ENCODE data around the gene NAV3. TPM values are rescaled to one million over a fixed set of nuclear protein-coding genes. Genes with fewer than 3 reads are reported as not detected.

The NAV3 gene
- total RNA-seq, 1 donor from 2014 or later, result 3.3 TPM

DNA sequence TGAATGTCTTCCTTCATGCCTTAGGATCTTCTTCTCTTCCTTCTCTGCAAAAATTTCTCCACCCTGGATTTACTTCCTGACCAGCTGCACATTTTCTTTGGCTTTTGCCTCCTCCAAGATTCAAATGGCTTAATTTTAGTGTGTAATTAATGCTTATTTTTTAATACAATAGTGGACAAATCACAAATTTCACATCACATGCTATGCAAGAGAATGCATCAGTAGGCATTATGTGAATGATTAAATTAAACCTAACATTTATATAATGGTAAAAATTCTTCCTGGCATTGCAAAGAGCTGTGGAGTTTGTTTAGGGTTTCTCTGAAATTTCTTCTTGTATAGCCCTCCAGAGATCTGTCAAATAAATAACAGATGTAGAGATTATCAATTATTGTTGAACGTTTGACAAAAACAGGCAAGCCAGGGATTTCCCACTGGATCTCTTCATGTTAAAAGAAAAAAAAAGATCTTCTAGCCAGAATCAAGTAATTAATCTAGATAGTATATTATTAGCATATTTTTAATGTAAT lies 84.4 kb downstream of the NAV3 start:
- intact Hi-C loops (cut with DNase I), result no loop called here
- DNase-seq (no peak), ATAC-seq (ENCODE audit: poor library complexity) (no peak)

DNA sequence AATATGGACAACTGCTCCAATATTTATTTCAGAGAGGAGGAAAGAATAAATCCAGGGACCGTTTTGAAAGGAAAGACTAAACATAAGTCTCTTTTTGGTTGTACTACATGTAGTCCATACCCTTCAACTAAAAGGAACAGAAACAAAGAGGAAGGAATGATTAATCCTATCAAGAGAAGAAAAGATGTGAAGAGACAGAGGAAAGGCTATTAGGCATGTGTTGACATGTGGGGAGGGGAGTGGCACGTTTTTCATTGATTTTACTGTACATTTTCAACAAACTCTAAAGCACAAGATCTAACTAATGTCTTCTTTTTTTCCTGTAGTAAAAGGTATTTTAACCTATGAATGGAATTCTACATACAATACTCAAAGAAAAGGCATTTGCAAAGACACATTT lies 85.6 kb downstream of the NAV3 start:
- no peak for ATAC-seq (ENCODE audit: poor library complexity)
- intact Hi-C loops (cut with DNase I), result no loop called here
- no peak for DNase-seq

DNA sequence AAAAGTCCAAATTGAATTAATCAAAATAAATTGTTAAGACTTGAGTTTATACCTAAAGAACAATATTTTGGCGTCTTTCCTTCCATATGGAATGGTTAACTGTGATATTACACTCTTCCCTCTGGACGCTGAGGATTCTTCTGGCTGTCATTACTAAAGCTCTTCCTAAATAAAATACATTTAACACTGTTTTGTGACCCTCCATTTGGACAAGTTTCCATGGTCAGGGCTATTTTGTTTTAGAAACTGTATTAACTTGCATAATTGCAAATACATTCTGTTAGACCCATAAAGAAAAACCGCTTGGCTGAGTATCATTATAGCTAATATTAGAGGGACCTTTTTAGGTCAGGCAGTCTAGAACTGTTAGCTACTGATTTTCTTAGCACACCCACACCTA lies 87.4 kb downstream of the NAV3 start:
- intact Hi-C loops (cut with DNase I), result no loop called here
- DNase-seq, result no peak
- no peak for ATAC-seq (ENCODE audit: poor library complexity)

DNA sequence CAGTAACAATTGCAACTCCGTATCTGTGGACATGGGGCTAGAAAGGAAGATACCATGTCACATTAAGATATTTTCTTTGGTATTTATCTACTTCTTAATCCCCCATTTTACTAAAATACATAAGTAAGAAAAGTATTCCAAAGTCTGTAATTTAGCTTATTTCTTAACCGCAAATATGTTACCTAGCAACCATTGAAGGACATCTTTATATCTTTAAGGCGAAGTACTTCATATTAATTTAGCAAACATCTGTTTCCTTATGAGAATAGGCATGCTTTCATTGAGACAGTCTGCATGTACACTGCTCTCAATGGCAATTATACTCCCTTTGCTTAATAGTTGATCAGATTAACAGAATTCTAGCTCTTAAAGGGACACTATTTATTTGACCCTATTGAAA lies 88.8 kb downstream of the NAV3 start:
- intact Hi-C loops (cut with DNase I), result no loop called here
- ATAC-seq (ENCODE audit: poor library complexity) (no peak), DNase-seq (no peak)

DNA sequence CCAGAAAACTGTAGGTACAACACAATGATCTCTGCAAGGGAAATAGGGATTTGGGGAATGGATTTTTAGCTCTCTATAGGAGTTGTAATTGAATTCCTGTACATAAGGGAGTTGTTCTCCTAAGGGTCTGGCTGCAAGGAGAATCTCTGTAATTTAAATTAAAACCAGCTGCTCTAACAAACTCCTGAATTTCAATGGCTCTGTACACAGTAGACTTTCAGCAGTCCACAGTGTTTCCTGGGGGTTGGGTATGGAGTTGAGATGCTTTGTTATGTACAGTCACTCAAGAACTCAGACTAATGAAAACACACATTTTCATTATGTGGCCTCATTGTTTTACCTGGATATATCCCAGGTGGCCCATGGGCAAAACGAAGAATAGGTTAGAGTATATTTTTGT lies 93.2 kb downstream of the NAV3 start:
- intact Hi-C loops (cut with DNase I), result no loop called here
- DNase-seq, result no peak
- no peak for ATAC-seq (ENCODE audit: poor library complexity)

DNA sequence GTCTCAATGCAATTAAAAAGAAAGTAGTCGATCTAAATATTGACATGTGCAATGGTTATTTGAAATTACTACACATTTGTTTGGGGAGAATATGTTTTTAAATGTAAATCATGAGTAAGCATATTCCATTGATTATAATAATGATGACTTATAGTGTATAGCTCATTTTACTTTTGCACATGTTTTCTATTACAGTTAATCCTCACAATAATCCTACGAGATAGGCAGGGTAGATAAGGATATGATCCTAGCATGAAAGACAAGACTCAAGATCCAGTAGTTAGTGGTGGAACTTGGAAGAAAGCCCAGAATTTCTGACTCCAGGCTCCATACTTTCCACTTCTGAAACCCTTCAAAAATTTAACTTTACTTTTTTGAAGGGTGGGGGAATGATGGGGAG lies 94.0 kb downstream of the NAV3 start:
- no peak for DNase-seq
- ATAC-seq (ENCODE audit: poor library complexity), result no peak
- intact Hi-C loops (cut with DNase I), result loop anchor here (5.0 kb wide), 1 partner anchor 202 kb away; no protein-coding TSS in a partner anchor

DNA sequence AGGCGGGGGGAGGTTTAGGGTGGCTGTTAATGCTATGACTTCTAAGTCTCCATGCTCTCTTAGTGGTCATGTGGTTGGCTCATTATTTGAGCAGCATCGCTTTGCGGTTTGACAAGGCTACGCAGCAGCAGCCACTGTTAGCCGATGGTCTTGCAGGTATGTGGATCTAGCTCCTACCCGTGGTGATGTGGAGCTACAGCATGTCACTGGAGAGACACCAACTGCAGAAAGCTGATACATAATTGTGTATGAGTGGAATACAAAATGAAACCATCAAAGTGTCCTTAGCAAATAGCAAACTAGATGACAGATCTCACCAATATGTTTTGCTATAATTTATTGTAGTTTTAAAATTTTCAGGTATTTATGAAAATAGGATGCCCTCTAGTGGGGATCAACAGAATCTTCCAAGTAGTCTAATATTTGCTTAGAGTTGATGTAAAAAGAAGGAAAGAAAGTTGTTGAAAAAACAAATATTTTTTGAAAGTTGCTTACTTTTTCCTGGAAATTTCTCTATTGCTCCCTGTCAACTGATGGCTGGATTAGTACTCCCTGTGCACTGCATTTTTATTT lies 94.9 kb downstream of the NAV3 start:
- DNase-seq, result peak; percentile 66
- intact Hi-C loops (cut with DNase I), result loop anchor here (5.0 kb wide), 1 partner anchor 203 kb away; no protein-coding TSS in a partner anchor
- ATAC-seq (ENCODE audit: poor library complexity), result peak; percentile 97

DNA sequence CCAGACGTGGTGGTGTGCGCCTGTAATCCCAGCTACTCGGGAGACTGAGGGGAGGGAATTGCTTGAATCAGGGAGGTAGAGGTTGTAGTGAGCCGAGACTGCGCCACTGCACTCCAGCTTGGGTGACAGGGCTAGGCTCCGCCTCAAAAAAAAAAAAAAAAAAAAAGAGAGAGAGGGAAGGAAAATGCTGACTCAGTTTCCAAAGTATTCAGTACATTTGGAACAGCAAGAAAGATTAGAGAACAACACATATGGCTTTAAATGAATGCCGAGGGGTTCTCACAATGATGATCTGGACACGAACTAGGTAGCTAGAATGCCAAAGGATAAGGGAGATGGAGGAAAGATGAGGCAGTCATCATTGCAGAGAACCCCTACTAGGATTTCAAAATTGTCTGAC lies 97.4 kb downstream of the NAV3 start:
- DNase-seq (no peak), ATAC-seq (ENCODE audit: poor library complexity) (no peak)
- intact Hi-C loops (cut with DNase I), result loop anchor here (5.0 kb wide), 1 partner anchor 206 kb away; no protein-coding TSS in a partner anchor

DNA sequence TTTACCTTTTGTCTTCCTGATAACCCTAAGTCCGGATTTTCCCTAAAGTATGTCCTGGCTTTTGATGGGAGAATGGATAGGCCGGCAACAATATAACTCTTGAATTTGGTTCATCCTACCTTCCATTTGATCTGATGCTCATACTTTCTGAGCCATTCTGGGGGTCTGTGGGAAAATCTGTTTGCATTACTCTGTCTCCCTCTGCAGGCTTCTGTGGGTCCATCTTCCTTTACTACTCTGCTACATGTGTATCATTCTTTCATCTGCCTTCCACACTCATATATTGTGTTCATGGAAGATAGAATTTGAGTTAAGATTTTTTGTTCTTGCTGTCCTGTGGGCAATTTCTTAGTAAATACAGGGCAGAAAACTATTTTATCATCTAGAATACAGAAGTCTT lies 101.5 kb downstream of the NAV3 start:
- ATAC-seq (ENCODE audit: poor library complexity) (no peak), DNase-seq (no peak)
- intact Hi-C loops (cut with DNase I), result no loop called here

DNA sequence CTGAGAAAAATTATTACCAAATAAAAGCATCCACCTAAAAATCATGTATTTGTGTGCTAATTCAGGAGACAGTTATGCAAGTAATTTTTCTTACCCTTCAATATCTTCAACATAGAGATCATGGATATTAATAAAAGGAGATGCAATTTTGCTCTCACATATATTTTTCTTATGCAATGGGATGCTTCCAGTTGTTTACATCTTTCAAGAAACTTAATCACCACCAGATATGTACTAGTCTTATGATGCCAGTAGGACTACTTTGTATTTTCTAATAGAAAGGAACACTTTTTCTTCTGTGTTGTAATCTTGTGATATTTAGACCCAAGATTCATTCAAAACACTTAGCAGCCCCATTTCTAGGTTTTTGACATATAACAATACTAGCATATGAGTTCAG lies 107.6 kb downstream of the NAV3 start:
- intact Hi-C loops (cut with DNase I), result no loop called here
- DNase-seq (no peak), ATAC-seq (ENCODE audit: poor library complexity) (no peak)

DNA sequence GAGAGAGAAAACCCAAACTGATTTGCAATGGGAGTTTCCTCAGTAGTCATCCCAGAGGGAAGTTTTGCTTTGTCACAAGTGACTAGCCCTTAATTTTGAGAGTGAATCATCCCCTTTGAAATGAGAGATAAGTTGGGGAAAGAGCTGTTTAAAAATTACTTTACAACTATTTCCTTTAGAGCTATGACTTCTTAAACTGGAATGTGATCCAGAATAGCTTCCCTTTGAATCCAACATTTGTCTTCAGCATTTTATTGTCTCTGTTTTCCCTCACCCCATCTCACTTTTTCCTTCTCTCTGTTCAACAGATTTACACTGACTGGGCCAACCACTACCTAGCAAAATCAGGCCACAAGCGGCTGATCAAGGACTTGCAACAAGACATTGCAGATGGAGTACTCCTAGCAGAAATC lies 109.3 kb downstream of the NAV3 start:
- ATAC-seq (ENCODE audit: poor library complexity) (no peak), DNase-seq (no peak)
- intact Hi-C loops (cut with DNase I), result no loop called here

DNA sequence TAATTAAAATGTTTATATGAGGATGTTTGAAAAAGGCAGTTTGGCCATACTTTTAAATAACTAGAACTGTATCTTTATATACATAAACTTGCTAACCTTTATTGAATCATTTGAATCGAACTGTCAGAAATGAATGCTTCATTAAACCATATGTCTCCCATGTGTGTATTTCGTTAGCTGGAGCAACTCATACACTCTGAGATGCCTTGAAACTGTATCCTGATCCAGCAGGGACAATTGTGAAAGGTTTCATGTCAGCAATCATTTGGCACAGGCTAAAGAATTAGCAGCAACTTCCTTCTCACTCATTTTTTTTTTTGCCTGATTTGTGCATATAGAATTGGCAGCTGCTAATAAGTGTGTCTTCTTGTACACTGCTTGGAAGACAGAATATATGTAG lies 109.9 kb downstream of the NAV3 start:
- intact Hi-C loops (cut with DNase I), result no loop called here
- no peak for ATAC-seq (ENCODE audit: poor library complexity)
- no peak for DNase-seq

DNA sequence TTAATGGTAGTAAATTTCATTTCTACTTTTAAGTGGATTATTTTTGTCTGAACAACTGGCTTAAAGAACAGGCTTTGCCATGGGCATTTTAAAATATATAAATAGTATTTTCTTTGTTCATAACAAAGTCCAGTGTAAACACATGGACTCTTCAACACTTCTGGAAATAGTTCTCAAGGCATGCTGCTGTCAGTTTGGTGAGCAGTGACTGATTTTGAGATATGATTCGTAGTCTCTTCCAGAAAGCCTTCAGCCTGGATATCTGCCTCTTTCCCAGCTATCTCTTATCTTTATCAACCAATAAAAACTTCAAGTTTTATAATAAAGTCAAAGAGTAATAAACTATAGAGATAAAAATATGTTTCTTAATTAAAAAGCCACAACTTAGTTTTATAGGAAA lies 110.7 kb downstream of the NAV3 start:
- intact Hi-C loops (cut with DNase I), result no loop called here
- no peak for DNase-seq

DNA sequence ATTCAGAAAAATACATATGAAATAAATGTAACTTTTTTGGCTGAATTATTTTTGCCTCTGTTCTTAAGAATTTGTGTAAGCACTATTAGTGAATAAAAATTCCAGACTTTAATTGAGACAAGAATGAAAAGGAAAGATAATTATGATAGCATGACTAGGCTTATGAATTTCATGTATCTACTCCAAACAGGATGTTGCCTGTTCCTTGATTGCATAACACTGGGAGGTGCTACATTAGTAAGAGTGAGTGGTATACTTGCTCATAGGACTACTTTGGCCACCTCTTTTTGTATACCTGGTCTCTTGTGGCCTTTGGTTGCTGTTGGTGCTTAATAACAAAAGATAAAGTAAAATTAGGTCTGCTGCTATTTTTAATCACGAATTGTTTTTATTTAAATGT lies 112.8 kb downstream of the NAV3 start:
- peak; percentile 66 for ATAC-seq (ENCODE audit: poor library complexity)
- intact Hi-C loops (cut with DNase I), result no loop called here

More for the DNA sequence above, 110.7 kb downstream of the NAV3 start:
- no peak for ATAC-seq (ENCODE audit: poor library complexity)

DNA sequence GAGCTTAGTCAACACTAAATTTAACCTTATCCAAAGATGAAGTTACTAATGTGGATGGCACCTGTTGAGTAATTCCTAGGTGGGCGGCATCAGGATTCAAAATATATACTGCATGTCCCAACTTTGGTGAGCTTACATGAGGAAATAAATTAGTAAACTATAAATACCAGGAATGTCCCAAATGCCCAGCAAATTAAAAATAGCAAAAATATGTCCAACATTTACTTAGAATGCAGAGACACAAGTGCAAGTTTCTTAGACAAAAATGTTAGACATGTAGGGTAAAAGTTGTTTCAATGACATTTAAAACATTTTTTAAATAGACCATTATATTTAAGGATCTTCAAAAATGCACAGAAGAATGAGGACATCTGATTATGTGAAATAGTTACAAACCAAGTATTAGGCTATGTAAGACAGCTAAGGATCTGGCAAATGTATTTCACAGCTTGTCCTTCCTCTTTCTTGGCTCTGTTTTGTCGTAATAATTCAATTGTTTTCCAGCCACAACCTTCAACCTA lies 115.9 kb downstream of the NAV3 start:
- ATAC-seq (ENCODE audit: poor library complexity) (no peak), DNase-seq (no peak)
- intact Hi-C loops (cut with DNase I), result no loop called here

More for the DNA sequence above, 112.8 kb downstream of the NAV3 start:
- DNase-seq, result no peak

DNA sequence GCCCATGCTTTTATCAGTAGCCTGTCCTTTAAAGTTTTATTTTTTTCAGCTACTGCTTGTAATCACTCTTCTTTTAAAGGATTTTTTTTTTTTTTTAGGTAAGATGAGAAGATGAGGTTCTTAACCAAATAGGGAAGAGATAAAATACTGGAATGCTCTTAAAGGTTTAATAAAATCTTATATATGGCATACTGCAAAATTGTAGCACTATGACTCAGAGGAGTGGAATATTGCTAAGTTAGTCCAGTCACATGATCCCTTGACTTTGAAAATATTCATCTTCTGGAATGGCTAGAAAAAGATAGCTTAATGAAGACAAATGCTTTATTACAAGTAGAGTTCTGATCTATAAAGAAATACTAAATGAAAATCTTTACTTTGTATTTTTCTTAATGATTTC lies 116.6 kb downstream of the NAV3 start:
- intact Hi-C loops (cut with DNase I), result no loop called here
- ATAC-seq (ENCODE audit: poor library complexity) (no peak), DNase-seq (no peak)

DNA sequence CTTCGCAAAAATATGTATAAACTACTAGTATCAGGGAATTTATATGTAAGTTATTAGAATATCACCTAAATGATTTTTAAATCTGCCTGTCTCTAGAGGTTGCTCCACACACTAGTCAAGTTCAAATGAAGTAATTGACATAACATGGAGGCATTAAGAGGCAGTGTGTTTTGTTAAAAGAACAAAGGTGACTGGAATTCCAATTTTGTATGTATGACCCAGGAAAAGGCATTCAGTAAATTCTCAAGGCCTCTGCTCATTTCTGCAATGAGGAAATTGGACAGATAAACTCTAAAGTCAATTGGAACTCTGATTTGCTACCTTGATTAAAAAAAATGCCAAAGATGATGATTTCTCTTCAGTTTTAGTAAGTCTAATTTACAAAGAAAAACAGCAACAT lies 117.1 kb downstream of the NAV3 start:
- intact Hi-C loops (cut with DNase I), result no loop called here
- ATAC-seq (ENCODE audit: poor library complexity), result no peak
- DNase-seq, result no peak

DNA sequence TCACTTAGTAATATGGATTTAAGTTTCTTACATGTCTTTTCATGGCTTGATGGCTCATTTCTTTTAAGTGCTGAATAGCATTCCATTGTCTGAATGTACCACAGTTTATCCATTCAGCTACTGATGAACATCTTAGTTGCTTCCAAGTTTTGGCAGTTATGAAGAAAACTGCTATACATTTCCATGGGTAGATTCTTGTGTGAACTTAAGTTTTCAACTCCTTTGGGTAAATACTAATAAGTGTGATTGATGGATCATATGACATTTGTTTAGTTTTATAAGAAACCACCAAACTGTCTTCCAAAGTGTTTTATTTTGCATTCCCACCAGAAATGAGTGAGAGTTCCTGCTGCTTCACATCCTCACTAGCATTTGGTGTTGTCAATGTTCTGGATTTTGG lies 119.2 kb downstream of the NAV3 start:
- no peak for DNase-seq
- intact Hi-C loops (cut with DNase I), result no loop called here
- no peak for ATAC-seq (ENCODE audit: poor library complexity)

DNA sequence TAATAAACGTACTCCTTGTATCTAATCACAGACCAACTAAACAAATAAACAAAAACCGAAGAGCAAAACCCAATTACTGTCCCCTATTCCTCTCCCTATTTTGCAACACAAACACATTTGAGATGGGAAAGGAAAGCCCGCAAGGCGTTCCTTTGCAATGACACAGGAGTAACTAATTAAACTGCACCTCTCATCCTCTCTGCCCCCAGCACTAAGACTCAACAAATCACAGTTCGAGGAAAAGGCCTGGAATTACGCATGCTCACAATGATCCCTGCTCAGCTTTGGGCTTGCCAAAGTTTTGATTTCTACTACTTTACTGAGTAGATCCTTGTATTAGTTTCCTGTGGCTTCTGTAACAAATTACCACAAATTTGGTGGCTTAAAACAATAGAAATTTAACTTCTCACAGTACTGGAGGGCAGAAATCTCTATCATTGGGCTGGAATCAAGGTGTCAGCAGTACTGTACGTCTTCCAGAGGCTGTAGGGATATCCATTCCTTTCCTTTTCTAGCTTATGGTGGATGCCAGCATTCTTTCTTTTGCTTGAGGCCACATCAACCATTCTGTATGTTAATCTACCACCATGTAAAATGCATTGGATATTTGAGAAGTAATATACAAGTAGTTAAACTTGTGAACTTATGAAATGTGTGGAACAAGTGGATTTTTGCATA lies 123.0 kb downstream of the NAV3 start:
- intact Hi-C loops (cut with DNase I), result no loop called here
- DNase-seq (no peak), ATAC-seq (ENCODE audit: poor library complexity) (no peak)

DNA sequence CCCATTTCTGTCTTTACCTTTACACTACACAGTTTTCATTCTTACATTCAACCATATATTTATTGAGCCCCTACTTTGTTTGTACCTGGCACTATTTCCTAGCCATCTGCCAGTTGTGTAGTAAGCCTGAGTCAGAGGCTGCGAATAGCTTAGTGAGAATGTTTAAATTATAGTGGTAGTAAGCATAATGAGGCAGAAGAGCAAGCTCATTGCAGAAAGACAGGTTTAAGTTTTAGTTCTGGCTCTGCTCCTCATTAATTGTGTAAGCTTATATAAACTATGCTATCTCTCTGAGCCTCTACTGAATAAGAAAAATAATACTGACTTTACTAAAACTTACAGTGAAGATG lies 123.5 kb downstream of the NAV3 start:
- no peak for ATAC-seq (ENCODE audit: poor library complexity)
- no peak for DNase-seq
- intact Hi-C loops (cut with DNase I), result no loop called here
